ENCODE measurements around the gene SYNDIG1.

The SYNDIG1 gene

GRCh38 chr20:24531202-24531601 is 61.8 kb downstream of the SYNDIG1 start:
- Histone ChIP-seq H3K36me3 (ENCODE audit: control insufficient read depth, insufficient read depth, low read length) (no peaks in the 10 kb centered on the region), H3K9ac (ENCODE audit: low read length) (no peak overlapping the region), H3K27me3 (ENCODE audit: control insufficient read depth, insufficient read depth, low read length) (no peaks in the 10 kb centered on the region), H3K4me3 (ENCODE audit: low read length) (no peak overlapping the region), H3K27ac (ENCODE audit: low read depth, low read length) (no peak overlapping the region), H3K4me1 (ENCODE audit: control insufficient read depth, insufficient read depth, low read length) (no peaks in the 10 kb centered on the region)

- H3K4me3 ChIP-seq (ENCODE audit: low read length), result no peak overlapping the region
- no peak overlapping the region for H3K9ac ChIP-seq (ENCODE audit: low read length)
- no peaks in the 10 kb centered on the region for H3K27me3 ChIP-seq (ENCODE audit: control insufficient read depth, insufficient read depth, low read length)
- H3K4me1 ChIP-seq (ENCODE audit: control insufficient read depth, insufficient read depth, low read length), result no peaks in the 10 kb centered on the region
- no peaks in the 10 kb centered on the region for H3K36me3 ChIP-seq (ENCODE audit: control insufficient read depth, insufficient read depth, low read length)
- no peak overlapping the region for H3K27ac ChIP-seq (ENCODE audit: low read depth, low read length)
Measured at GRCh38 chr20:24531631-24532419, 62.4 kb downstream of the SYNDIG1 start.

GRCh38 chr20:24533449-24533848 is 64.0 kb downstream of the SYNDIG1 start:
- no peak overlapping the region for H3K9ac ChIP-seq (ENCODE audit: low read length)
- no peak overlapping the region for H3K4me3 ChIP-seq (ENCODE audit: low read length)
- no peak overlapping the region for H3K27ac ChIP-seq (ENCODE audit: low read depth, low read length)
- no peaks in the 10 kb centered on the region for H3K4me1 ChIP-seq (ENCODE audit: control insufficient read depth, insufficient read depth, low read length)
- H3K36me3 ChIP-seq (ENCODE audit: control insufficient read depth, insufficient read depth, low read length), result no peaks in the 10 kb centered on the region
- no peaks in the 10 kb centered on the region for H3K27me3 ChIP-seq (ENCODE audit: control insufficient read depth, insufficient read depth, low read length)

- no peak overlapping the region for H3K9ac ChIP-seq (ENCODE audit: low read length)
- no peak overlapping the region for H3K4me3 ChIP-seq (ENCODE audit: low read length)
- H3K27ac ChIP-seq (ENCODE audit: low read depth, low read length), result no peak overlapping the region
- no peaks in the 10 kb centered on the region for H3K27me3 ChIP-seq (ENCODE audit: control insufficient read depth, insufficient read depth, low read length)
- no peaks in the 10 kb centered on the region for H3K36me3 ChIP-seq (ENCODE audit: control insufficient read depth, insufficient read depth, low read length)
- H3K4me1 ChIP-seq (ENCODE audit: control insufficient read depth, insufficient read depth, low read length), result no peaks in the 10 kb centered on the region
Measured at GRCh38 chr20:24534282-24534681, 64.9 kb downstream of the SYNDIG1 start.

GRCh38 chr20:24535941-24536730 is 66.7 kb downstream of the SYNDIG1 start:
- Histone ChIP-seq H3K4me3 (ENCODE audit: low read length) (no peak overlapping the region), H3K36me3 (ENCODE audit: control insufficient read depth, insufficient read depth, low read length) (no peaks in the 10 kb centered on the region), H3K27ac (ENCODE audit: low read depth, low read length) (no peak overlapping the region), H3K27me3 (ENCODE audit: control insufficient read depth, insufficient read depth, low read length) (no peaks in the 10 kb centered on the region), H3K4me1 (ENCODE audit: control insufficient read depth, insufficient read depth, low read length) (no peaks in the 10 kb centered on the region), H3K9ac (ENCODE audit: low read length) (no peak overlapping the region)

GRCh38 chr20:24537210-24537609 is 67.8 kb downstream of the SYNDIG1 start:
- H3K4me1 ChIP-seq (ENCODE audit: control insufficient read depth, insufficient read depth, low read length), result no peaks in the 10 kb centered on the region
- no peak overlapping the region for H3K27ac ChIP-seq (ENCODE audit: low read depth, low read length)
- H3K36me3 ChIP-seq (ENCODE audit: control insufficient read depth, insufficient read depth, low read length), result no peaks in the 10 kb centered on the region
- no peak overlapping the region for H3K4me3 ChIP-seq (ENCODE audit: low read length)
- no peaks in the 10 kb centered on the region for H3K27me3 ChIP-seq (ENCODE audit: control insufficient read depth, insufficient read depth, low read length)
- no peak overlapping the region for H3K9ac ChIP-seq (ENCODE audit: low read length)

GRCh38 chr20:24542721-24543120 is 73.3 kb downstream of the SYNDIG1 start:
- no peak overlapping the region for H3K9ac ChIP-seq (ENCODE audit: low read length)
- H3K4me1 ChIP-seq (ENCODE audit: control insufficient read depth, insufficient read depth, low read length), result no peaks in the 10 kb centered on the region
- H3K36me3 ChIP-seq (ENCODE audit: control insufficient read depth, insufficient read depth, low read length), result no peaks in the 10 kb centered on the region
- H3K27me3 ChIP-seq (ENCODE audit: control insufficient read depth, insufficient read depth, low read length), result no peaks in the 10 kb centered on the region
- no peak overlapping the region for H3K27ac ChIP-seq (ENCODE audit: low read depth, low read length)
- no peak overlapping the region for H3K4me3 ChIP-seq (ENCODE audit: low read length)

GRCh38 chr20:24543168-24543567 is 73.7 kb downstream of the SYNDIG1 start:
- Histone ChIP-seq H3K27ac (ENCODE audit: low read depth, low read length) (no peak overlapping the region), H3K4me3 (ENCODE audit: low read length) (no peak overlapping the region)

GRCh38 chr20:24543741-24544140 is 74.3 kb downstream of the SYNDIG1 start:
- Histone ChIP-seq H3K9ac (ENCODE audit: low read length) (no peak overlapping the region), H3K27ac (ENCODE audit: low read depth, low read length) (no peak overlapping the region), H3K4me3 (ENCODE audit: low read length) (no peak overlapping the region), H3K4me1 (ENCODE audit: control insufficient read depth, insufficient read depth, low read length) (no peaks in the 10 kb centered on the region), H3K27me3 (ENCODE audit: control insufficient read depth, insufficient read depth, low read length) (no peaks in the 10 kb centered on the region), H3K36me3 (ENCODE audit: control insufficient read depth, insufficient read depth, low read length) (no peaks in the 10 kb centered on the region)

More at GRCh38 chr20:24543168-24543567, 73.7 kb downstream of the SYNDIG1 start:
- no peak overlapping the region for H3K9ac ChIP-seq (ENCODE audit: low read length)
- H3K4me1 ChIP-seq (ENCODE audit: control insufficient read depth, insufficient read depth, low read length), result no peaks in the 10 kb centered on the region
- H3K36me3 ChIP-seq (ENCODE audit: control insufficient read depth, insufficient read depth, low read length), result no peaks in the 10 kb centered on the region
- no peaks in the 10 kb centered on the region for H3K27me3 ChIP-seq (ENCODE audit: control insufficient read depth, insufficient read depth, low read length)

- no peaks in the 10 kb centered on the region for H3K36me3 ChIP-seq (ENCODE audit: control insufficient read depth, insufficient read depth, low read length)
- no peak overlapping the region for H3K27ac ChIP-seq (ENCODE audit: low read depth, low read length)
- no peaks in the 10 kb centered on the region for H3K4me1 ChIP-seq (ENCODE audit: control insufficient read depth, insufficient read depth, low read length)
- H3K9ac ChIP-seq (ENCODE audit: low read length), result no peak overlapping the region
- H3K27me3 ChIP-seq (ENCODE audit: control insufficient read depth, insufficient read depth, low read length), result no peaks in the 10 kb centered on the region
- H3K4me3 ChIP-seq (ENCODE audit: low read length), result no peak overlapping the region
Measured at GRCh38 chr20:24544371-24544770, 74.9 kb downstream of the SYNDIG1 start.

GRCh38 chr20:24545168-24545567 is 75.7 kb downstream of the SYNDIG1 start:
- Histone ChIP-seq H3K4me1 (ENCODE audit: control insufficient read depth, insufficient read depth, low read length) (no peaks in the 10 kb centered on the region), H3K4me3 (ENCODE audit: low read length) (no peak overlapping the region), H3K9ac (ENCODE audit: low read length) (no peak overlapping the region), H3K27me3 (ENCODE audit: control insufficient read depth, insufficient read depth, low read length) (no peaks in the 10 kb centered on the region), H3K36me3 (ENCODE audit: control insufficient read depth, insufficient read depth, low read length) (no peaks in the 10 kb centered on the region), H3K27ac (ENCODE audit: low read depth, low read length) (no peak overlapping the region)

GRCh38 chr20:24546232-24546892 is 76.9 kb downstream of the SYNDIG1 start:
- no peaks in the 10 kb centered on the region for H3K27me3 ChIP-seq (ENCODE audit: control insufficient read depth, insufficient read depth, low read length)
- H3K9ac ChIP-seq (ENCODE audit: low read length), result no peak overlapping the region
- H3K4me3 ChIP-seq (ENCODE audit: low read length), result no peak overlapping the region
- no peaks in the 10 kb centered on the region for H3K36me3 ChIP-seq (ENCODE audit: control insufficient read depth, insufficient read depth, low read length)
- no peaks in the 10 kb centered on the region for H3K4me1 ChIP-seq (ENCODE audit: control insufficient read depth, insufficient read depth, low read length)
- no peak overlapping the region for H3K27ac ChIP-seq (ENCODE audit: low read depth, low read length)
